Stimulated activated naive CD8-positive, alpha-beta T cell treated with anti-CD3 and anti-CD28 coated beads, Interleukin-15, Interleukin-2, amounts not matched to agents 100 U/mL and 50 U/mL, for 24 hours (primary cell): Measurements from ENCODE around the gene FARP1.

Experiments used
- ATAC-seq: fragments of 150-1000 bp; cut with Tn5 transposase; one replicate; pipeline ENCODE4 v1.10.0; 2021
- DNase-seq: peaks from one replicate; pipeline ENCODE4 v3.0.0; 2021

FARP1 gene

GRCh38 chr13:98142380-98143156 is at the start of gene FARP1:
Gene FARP1 (plus strand): TSS chr13:98143094. CDS start chr13:98213243, 70,149 bp downstream.
- peak; percentile 39 for DNase-seq
- peak; percentile 82 for ATAC-seq

GRCh38 chr13:98094678-98095266 is 48.1 kb upstream of the FARP1 start:
- no peak for DNase-seq

GRCh38 chr13:98096059-98096458 is 46.8 kb upstream of the FARP1 start:
- ATAC-seq = no peak
- DNase-seq = no peak

More at GRCh38 chr13:98094678-98095266, 48.1 kb upstream of the FARP1 start:
- ATAC-seq = no peak

GRCh38 chr13:98097749-98098148 is 45.1 kb upstream of the FARP1 start:
- DNase-seq = no peak
- no peak for ATAC-seq

- DNase-seq (no peak), ATAC-seq (no peak)
Observed at GRCh38 chr13:98098516-98098915, 44.4 kb upstream of the FARP1 start.

- DNase-seq (no peak), ATAC-seq (no peak)
Observed at GRCh38 chr13:98099627-98100026, 43.3 kb upstream of the FARP1 start.

- DNase-seq (no peak), ATAC-seq (no peak)
Observed at GRCh38 chr13:98100481-98100880, 42.4 kb upstream of the FARP1 start.

- DNase-seq (no peak), ATAC-seq (no peak)
Observed at GRCh38 chr13:98103531-98103930, 39.4 kb upstream of the FARP1 start.

- ATAC-seq (no peak), DNase-seq (no peak)
Observed at GRCh38 chr13:98103942-98104880, 38.7 kb upstream of the FARP1 start.

GRCh38 chr13:98105929-98106336 is 37.0 kb upstream of the FARP1 start:
- DNase-seq (no peak), ATAC-seq (no peak)

GRCh38 chr13:98108341-98108740 is 34.6 kb upstream of the FARP1 start:
- ATAC-seq (no peak), DNase-seq (no peak)

GRCh38 chr13:98109226-98109853 is 33.6 kb upstream of the FARP1 start:
- DNase-seq (no peak), ATAC-seq (no peak)

- DNase-seq = no peak
- ATAC-seq = no peak
Observed at GRCh38 chr13:98110749-98111148, 32.1 kb upstream of the FARP1 start.

- no peak for ATAC-seq
Observed at GRCh38 chr13:98111168-98112098, 31.5 kb upstream of the FARP1 start.

GRCh38 chr13:98112456-98112855 is 30.4 kb upstream of the FARP1 start:
- no peak for DNase-seq
- ATAC-seq = no peak

More at GRCh38 chr13:98111168-98112098, 31.5 kb upstream of the FARP1 start:
- no peak for DNase-seq

- DNase-seq (no peak), ATAC-seq (no peak)
Observed at GRCh38 chr13:98118865-98119264, 24.0 kb upstream of the FARP1 start.

- DNase-seq = no peak
- no peak for ATAC-seq
Observed at GRCh38 chr13:98123176-98123575, 19.7 kb upstream of the FARP1 start.

- DNase-seq (no peak), ATAC-seq (no peak)
Observed at GRCh38 chr13:98129059-98129746, 13.7 kb upstream of the FARP1 start.

GRCh38 chr13:98133946-98134345 is 8.9 kb upstream of the FARP1 start:
- ATAC-seq (no peak), DNase-seq (no peak)

GRCh38 chr13:98134901-98135300 is 8.0 kb upstream of the FARP1 start:
- DNase-seq (no peak), ATAC-seq (no peak)
